Transverse colon (tissue), 4 donors: ENCODE data around the gene MBD3L1.

Source experiments
- CTCF ChIP-seq, 5 experiments: fragments of 200-600 bp in 3 of 5; fragments of 450-650 bp in 2 of 5; sonication (generic) in 3 of 5; IDR thresholded peaks; 1 replicate in 2 of 5; 2 replicates in 3 of 5; pipeline ENCODE4 v1.5.1; 2016 to 2017; ENCODE audit warnings: antibody characterized with exemption in 5 of 5, inconsistent platforms in 3 of 5, mild to moderate bottlenecking in 2 of 5, moderate library complexity in 1 of 5
- POLR2AphosphoS5 ChIP-seq, 3 donors: sonication (generic); formaldehyde crosslinking; IDR thresholded peaks; one replicate each; pipeline ENCODE4 v1.6.1; 2016; ENCODE audit warnings: antibody characterized with exemption in 3 of 3

GRCh38 chr19:8794823-8795222, 37.4 kb upstream of the MBD3L1 start:
- TF ChIP-seq POLR2AphosphoS5 (IDR thresholded peaks at IDR 0.05): no peak
- no peak for TF ChIP-seq CTCF (IDR thresholded peaks at IDR 0.05)
